Neural cell (in vitro differentiated cells): Measurements from ENCODE around the gene PRKCSH. TPM values are rescaled to one million over a fixed set of nuclear protein-coding genes. Genes with fewer than 3 reads are reported as not detected.

Experiments used
- H2AFZ ChIP-seq: fragments of 200-600, 300-800 bp; sonication (generic), shearing (Covaris generic); 2 replicates; pipeline ENCODE4 v1.6.0; 2014; ENCODE audit warnings: low read depth, mild to moderate bottlenecking, antibody characterized with exemption, low read length, moderate library complexity
- H3F3A ChIP-seq: fragments of 200-600 bp; shearing (Covaris generic); 2 replicates; pipeline ENCODE4 v1.6.1; 2016; ENCODE audit warnings: mild to moderate bottlenecking, moderate library complexity, mixed read lengths, antibody characterized with exemption, low read length; ENCODE audit not compliant: insufficient read depth, poor library complexity, severe bottlenecking
- H3K27ac ChIP-seq: fragments of 200-600, 300-800 bp; sonication (generic), shearing (Covaris generic); 2 replicates; pipeline ENCODE4 v1.5.1; 2014; ENCODE audit warnings: mild to moderate bottlenecking, low read length, moderate library complexity
- H3K27me3 ChIP-seq: fragments of 300-800, 200-600 bp; sonication (generic), shearing (Covaris generic); 2 replicates; pipeline ENCODE4 v1.6.0; 2014; ENCODE audit warnings: mild to moderate bottlenecking, low read depth, low read length, moderate library complexity; ENCODE audit not compliant: insufficient read depth
- H3K36me3 ChIP-seq: fragments of 300-800, 200-600 bp; sonication (generic), shearing (Covaris generic); 2 replicates; pipeline ENCODE4 v1.5.1; 2014; ENCODE audit warnings: mild to moderate bottlenecking, antibody characterized with exemption, low read length, moderate library complexity; ENCODE audit not compliant: insufficient read depth
- H3K4me2 ChIP-seq: fragments of 300-800, 200-600 bp; sonication (generic), shearing (Covaris generic); 2 replicates; pipeline ENCODE4 v1.6.0; 2014; ENCODE audit warnings: mild to moderate bottlenecking, low read length
- H3K4me3 ChIP-seq: fragments of 300-800, 200-600 bp; sonication (generic), shearing (Covaris generic); 2 replicates; pipeline ENCODE4 v1.5.1; 2014; ENCODE audit warnings: mild to moderate bottlenecking, low read length, moderate library complexity
- H3K79me2 ChIP-seq: fragments of 200-600 bp; shearing (Covaris generic); replicated peaks from 2 replicates; pipeline ENCODE4 v1.6.0; 2014; ENCODE audit warnings: mild to moderate bottlenecking, low read length, moderate library complexity; ENCODE audit not compliant: insufficient read depth
- H3K9ac ChIP-seq: fragments of 300-800, 200-600 bp; sonication (generic), shearing (Covaris generic); 2 replicates; pipeline ENCODE4 v1.6.1; 2016; ENCODE audit warnings: mild to moderate bottlenecking, low read length, mixed read lengths
- H3K9me2 ChIP-seq: fragments of 200-600 bp; shearing (Covaris generic); 2 replicates; pipeline ENCODE4 v1.6.1; 2016; ENCODE audit warnings: mild to moderate bottlenecking, low read length, mixed read lengths; ENCODE audit not compliant: insufficient read depth
- H3K9me3 ChIP-seq: fragments of 200-600, 300-800 bp; sonication (generic), shearing (Covaris generic); 2 replicates; pipeline ENCODE4 v1.6.1; 2016; ENCODE audit warnings: mild to moderate bottlenecking, mixed run types, low read length, moderate library complexity, mixed read lengths
- H4K20me1 ChIP-seq: fragments of 200-600 bp; shearing (Covaris generic); 2 replicates; pipeline ENCODE4 v1.6.1; 2016; ENCODE audit warnings: mild to moderate bottlenecking, mixed run types; ENCODE audit not compliant: insufficient read depth
- CTCF ChIP-seq: fragments of 450-650 bp; IDR thresholded peaks from 2 replicates; pipeline ENCODE4 v1.5.1; 2014; ENCODE audit warnings: antibody characterized with exemption, mild to moderate bottlenecking, moderate library complexity; ENCODE audit not compliant: poor library complexity, severe bottlenecking
- EP300 ChIP-seq: fragments of 450-650 bp; conservative IDR thresholded peaks from 2 replicates; pipeline ENCODE4 v1.6.1; 2014; ENCODE audit warnings: antibody characterized with exemption, mild to moderate bottlenecking, moderate library complexity; ENCODE audit not compliant: poor library complexity, severe bottlenecking
- EZH2 ChIP-seq: fragments of 200-600, 300-800 bp; shearing (Covaris generic), sonication (generic); IDR thresholded peaks from 2 replicates; pipeline ENCODE4 v1.6.1; 2014; ENCODE audit warnings: antibody characterized with exemption, low read length, borderline replicate concordance, mild to moderate bottlenecking; ENCODE audit not compliant: insufficient read depth, poor library complexity, severe bottlenecking
- MXI1 ChIP-seq: fragments of 450-650 bp; conservative IDR thresholded peaks from 2 replicates; pipeline ENCODE4 v1.6.1; 2014; ENCODE audit warnings: antibody characterized with exemption, mild to moderate bottlenecking; ENCODE audit not compliant: poor library complexity, severe bottlenecking
- POLR2AphosphoS5 ChIP-seq: IDR thresholded peaks from 2 replicates; pipeline ENCODE4 v1.6.1; 2012
- RAD21 ChIP-seq: fragments of 450-650 bp; conservative IDR thresholded peaks from 2 replicates; pipeline ENCODE4 v1.6.1; 2014; ENCODE audit warnings: antibody characterized with exemption, mild to moderate bottlenecking, moderate library complexity
- REST ChIP-seq: IDR thresholded peaks from 2 replicates; pipeline ENCODE4 v1.6.1; 2012; ENCODE audit warnings: borderline replicate concordance
- SMC3 ChIP-seq: fragments of 450-650 bp; conservative IDR thresholded peaks from 2 replicates; pipeline ENCODE4 v1.6.1; 2014; ENCODE audit warnings: antibody characterized with exemption, mild to moderate bottlenecking, moderate library complexity; ENCODE audit not compliant: poor library complexity
- TAF1 ChIP-seq: IDR thresholded peaks from 2 replicates; pipeline ENCODE4 v1.6.1; 2012; ENCODE audit warnings: low read depth
- polyA plus RNA-seq: library from polyadenylated mRNA; depleted of rRNA; stranded (reverse); fragments of >200 nt; gene quantifications from 2 replicates; pipeline ENCODE4 v1.2.3, GENCODE V29; 2014

The PRKCSH gene
- polyA plus RNA-seq, 1 donor from 2014 or later = 29.6 TPM

DNA sequence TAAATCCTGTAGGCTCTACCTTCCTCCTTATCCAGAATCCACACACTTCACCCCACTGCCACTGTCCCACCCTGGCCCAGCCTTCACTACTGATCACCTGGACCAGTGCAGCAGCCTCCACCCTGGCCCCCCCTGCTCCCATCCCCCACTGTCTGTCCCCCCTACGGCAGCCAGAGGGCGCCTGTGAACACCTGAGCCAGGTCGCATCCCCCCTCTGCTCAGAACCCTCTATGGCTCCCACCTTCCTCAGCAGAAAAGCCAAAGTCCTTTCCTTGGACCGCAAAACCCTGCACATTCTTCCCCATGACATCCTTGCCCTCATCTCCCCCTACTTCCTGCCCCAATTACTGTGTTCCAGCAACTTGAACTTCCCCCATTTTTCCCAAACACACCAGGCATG lies 24.8 kb downstream of the PRKCSH start:
- Histone ChIP-seq H3K9me3 (no peaks in the 10 kb centered on the region), H3K36me3 (no peaks in the 10 kb centered on the region), H3K27me3 (no peaks in the 10 kb centered on the region), H3K27ac (no peak overlapping the region), H3K4me3 (no peak overlapping the region), H3K9ac (no peak overlapping the region), H3K4me2 (no peak overlapping the region), H3K9me2 (no peaks in the 10 kb centered on the region), H3K79me2 (no peaks in the 10 kb centered on the region), H2AFZ (no peak overlapping the region), H4K20me1 (no peaks in the 10 kb centered on the region), H3F3A (no peaks in the 10 kb centered on the region)
- no peak for TF ChIP-seq EP300
- TF ChIP-seq EZH2 = no peak

- Histone ChIP-seq H3K4me2 (no peak overlapping the region), H3K79me2 (peaks cover under 1% of the 10 kb centered on the region), H3K27me3 (no peaks in the 10 kb centered on the region), H3K36me3 (no peaks in the 10 kb centered on the region), H3F3A (no peaks in the 10 kb centered on the region), H3K9me2 (no peaks in the 10 kb centered on the region), H3K9ac (no peak overlapping the region), H2AFZ (no peak overlapping the region), H3K4me3 (no peak overlapping the region), H3K27ac (no peak overlapping the region), H4K20me1 (no peaks in the 10 kb centered on the region), H3K9me3 (no peaks in the 10 kb centered on the region)
- no peak for TF ChIP-seq RAD21
- TF ChIP-seq EZH2 = no peak
- TF ChIP-seq SMC3 = no peak
- TF ChIP-seq POLR2AphosphoS5 = no peak
- TF ChIP-seq EP300 = no peak
- no peak for TF ChIP-seq REST
- TF ChIP-seq CTCF = no peak
- TF ChIP-seq TAF1 = no peak
- no peak for TF ChIP-seq MXI1
Measured at GRCh38 chr19:11461453-11461852, 26.0 kb downstream of the PRKCSH start.

- Histone ChIP-seq H3K9me2 (no peaks in the 10 kb centered on the region), H4K20me1 (no peaks in the 10 kb centered on the region), H3K79me2 (peaks cover 5% of the 10 kb centered on the region), H3K4me2 (no peak overlapping the region), H2AFZ (no peak overlapping the region), H3K27me3 (no peaks in the 10 kb centered on the region), H3F3A (no peaks in the 10 kb centered on the region), H3K27ac (no peak overlapping the region), H3K9ac (no peak overlapping the region), H3K36me3 (no peaks in the 10 kb centered on the region), H3K4me3 (no peak overlapping the region), H3K9me3 (no peaks in the 10 kb centered on the region)
- TF ChIP-seq REST = no peak
- TF ChIP-seq EP300 = no peak
- no peak for TF ChIP-seq SMC3
- no peak for TF ChIP-seq MXI1
- TF ChIP-seq POLR2AphosphoS5 = no peak
- TF ChIP-seq CTCF = no peak
- no peak for TF ChIP-seq TAF1
- TF ChIP-seq RAD21 = no peak
- TF ChIP-seq EZH2 = no peak
Measured at GRCh38 chr19:11463391-11463790, 28.0 kb downstream of the PRKCSH start.
